ENCODE results near the gene SLC12A8. TPM values are rescaled to one million over a fixed set of nuclear protein-coding genes. Genes with fewer than 3 reads are reported as not detected.

SLC12A8 gene
- total RNA-seq, 1 donor from 2014 or later: 11.8 TPM

DNA sequence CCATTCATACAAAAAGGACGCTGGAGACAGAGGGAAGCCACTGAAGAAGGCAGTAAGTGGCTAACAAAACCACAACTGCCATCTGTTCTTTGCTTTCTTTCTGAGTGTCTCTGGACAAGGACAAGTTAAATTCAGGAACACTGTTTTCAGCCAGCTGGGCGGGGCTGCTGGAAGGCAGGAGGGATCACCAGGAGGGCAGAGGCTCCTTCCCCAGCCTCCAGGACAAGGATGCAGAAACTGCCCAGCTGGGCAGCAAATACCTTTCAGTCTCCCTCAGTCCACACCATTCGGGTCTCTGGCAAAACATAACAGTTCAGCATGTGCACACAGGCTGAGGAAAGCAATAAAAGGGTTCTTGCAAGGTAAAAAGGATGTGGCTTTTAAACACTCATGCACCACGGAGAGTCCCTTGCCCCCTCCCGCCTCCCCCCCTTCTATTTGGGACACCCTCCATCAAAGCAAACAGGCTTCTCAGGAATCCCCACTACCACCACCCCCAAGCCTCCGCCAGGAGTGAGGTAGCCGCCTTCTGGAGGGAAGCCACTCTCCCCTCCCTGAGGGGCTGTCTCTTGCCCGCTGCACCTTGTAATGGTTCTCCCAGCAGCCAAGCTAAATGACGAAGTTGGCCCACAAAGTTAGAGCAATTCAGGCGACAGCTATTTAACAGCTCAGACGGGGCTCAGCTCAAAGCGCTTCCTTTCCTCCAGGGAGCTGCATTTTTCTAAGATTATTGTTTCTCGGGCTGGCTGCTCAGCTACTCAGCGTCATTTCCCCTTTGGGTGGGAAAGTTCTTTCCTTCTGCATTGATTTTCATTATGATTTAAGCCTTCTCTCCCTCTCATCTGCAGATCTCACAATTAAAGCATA, 160.6 kb downstream of the SLC12A8 start:
- H3K4me3 ChIP-seq: peak overlapping the region; percentile 84
- peaks cover 61% of the 10 kb centered on the region for H3K4me1 ChIP-seq
- TF ChIP-seq, protein P1, sequence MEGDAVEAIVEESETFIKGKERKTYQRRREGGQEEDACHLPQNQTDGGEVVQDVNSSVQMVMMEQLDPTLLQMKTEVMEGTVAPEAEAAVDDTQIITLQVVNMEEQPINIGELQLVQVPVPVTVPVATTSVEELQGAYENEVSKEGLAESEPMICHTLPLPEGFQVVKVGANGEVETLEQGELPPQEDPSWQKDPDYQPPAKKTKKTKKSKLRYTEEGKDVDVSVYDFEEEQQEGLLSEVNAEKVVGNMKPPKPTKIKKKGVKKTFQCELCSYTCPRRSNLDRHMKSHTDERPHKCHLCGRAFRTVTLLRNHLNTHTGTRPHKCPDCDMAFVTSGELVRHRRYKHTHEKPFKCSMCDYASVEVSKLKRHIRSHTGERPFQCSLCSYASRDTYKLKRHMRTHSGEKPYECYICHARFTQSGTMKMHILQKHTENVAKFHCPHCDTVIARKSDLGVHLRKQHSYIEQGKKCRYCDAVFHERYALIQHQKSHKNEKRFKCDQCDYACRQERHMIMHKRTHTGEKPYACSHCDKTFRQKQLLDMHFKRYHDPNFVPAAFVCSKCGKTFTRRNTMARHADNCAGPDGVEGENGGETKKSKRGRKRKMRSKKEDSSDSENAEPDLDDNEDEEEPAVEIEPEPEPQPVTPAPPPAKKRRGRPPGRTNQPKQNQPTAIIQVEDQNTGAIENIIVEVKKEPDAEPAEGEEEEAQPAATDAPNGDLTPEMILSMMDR (IDR thresholded peaks at IDR 0.05): no peak
- ATAC-seq: no peak
- peaks cover 13% of the 10 kb centered on the region for H3K36me3 ChIP-seq
- no peaks in the 10 kb centered on the region for H3K27me3 ChIP-seq
- intact Hi-C loops (cut with DNase I): loop anchor here (10.0 kb wide), 1 partner anchor 93 kb away; no protein-coding TSS in a partner anchor
- peak overlapping the region; percentile 89 for H3K27ac ChIP-seq
- no peak for DNase-seq
- H3K9me3 ChIP-seq: no peaks in the 10 kb centered on the region

DNA sequence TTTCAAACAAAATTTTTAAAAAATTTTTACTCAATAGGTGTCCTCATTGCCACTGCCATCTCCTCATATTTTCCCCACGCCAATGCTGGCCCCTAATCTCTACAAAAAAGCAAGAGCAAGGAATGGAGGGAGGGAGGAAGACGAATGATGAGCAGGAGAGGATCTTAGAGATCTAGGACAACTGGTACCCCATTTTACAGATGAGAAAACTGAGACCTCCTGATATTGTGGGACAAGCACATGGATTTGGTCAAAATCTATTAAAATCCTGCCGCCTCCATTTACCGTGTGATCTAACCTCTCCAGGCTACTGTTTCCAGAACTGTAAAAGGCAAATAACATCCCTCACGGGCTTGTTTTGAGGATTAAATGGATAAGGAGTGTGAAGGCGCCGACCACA, 161.3 kb downstream of the SLC12A8 start:
- no peaks in the 10 kb centered on the region for H3K9me3 ChIP-seq
- ATAC-seq (no peak), DNase-seq (no peak)
- peaks cover 13% of the 10 kb centered on the region for H3K36me3 ChIP-seq
- H3K4me3 ChIP-seq: peak overlapping the region; percentile 84
- TF ChIP-seq, protein P1 (IDR thresholded peaks at IDR 0.05): no peak
- no peaks in the 10 kb centered on the region for H3K27me3 ChIP-seq
- peak overlapping the region; percentile 89 for H3K27ac ChIP-seq
- intact Hi-C loops (cut with DNase I): loop anchor here (10.0 kb wide), 1 partner anchor 94 kb away; no protein-coding TSS in a partner anchor
- H3K4me1 ChIP-seq: peaks cover 54% of the 10 kb centered on the region

DNA sequence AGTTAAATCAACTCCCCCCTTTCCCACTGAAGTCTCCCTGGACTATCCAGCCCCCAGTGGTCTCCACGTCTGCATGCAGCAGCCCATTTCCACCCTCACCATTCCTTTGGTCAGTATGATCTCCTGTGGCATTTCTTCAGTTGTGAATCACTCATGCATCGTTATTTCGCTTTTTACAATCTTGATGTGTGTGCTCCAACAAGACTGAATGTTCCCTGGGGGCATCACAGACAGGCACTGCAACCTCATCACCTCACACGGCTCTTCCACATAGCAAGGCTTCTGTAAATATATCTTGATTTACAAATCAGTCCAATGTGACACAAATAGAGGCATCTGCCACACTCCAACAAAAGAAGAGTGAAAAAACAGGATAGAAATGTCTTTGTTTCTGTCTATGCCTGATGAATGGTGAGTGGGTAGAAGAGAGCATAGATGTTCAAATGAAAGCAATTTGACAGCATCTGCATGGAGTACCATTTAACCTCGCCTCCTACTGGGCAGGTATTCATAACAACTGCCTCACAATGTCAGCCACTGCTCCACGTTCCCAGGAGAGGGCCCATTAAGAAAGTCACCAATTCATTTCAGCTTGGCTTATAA, 162.0 kb downstream of the SLC12A8 start:
- TF ChIP-seq, protein P1 (IDR thresholded peaks at IDR 0.05): no peak
- intact Hi-C loops (cut with DNase I): loop anchor here (10.0 kb wide), 1 partner anchor 94 kb away; no protein-coding TSS in a partner anchor
- H3K9me3 ChIP-seq: no peaks in the 10 kb centered on the region
- peaks cover 58% of the 10 kb centered on the region for H3K4me1 ChIP-seq
- H3K27me3 ChIP-seq: no peaks in the 10 kb centered on the region
- DNase-seq (no peak), ATAC-seq (no peak)
- H3K27ac ChIP-seq: peak overlapping the region; percentile 1
- H3K4me3 ChIP-seq: no peak overlapping the region
- H3K36me3 ChIP-seq: peaks cover 13% of the 10 kb centered on the region

DNA sequence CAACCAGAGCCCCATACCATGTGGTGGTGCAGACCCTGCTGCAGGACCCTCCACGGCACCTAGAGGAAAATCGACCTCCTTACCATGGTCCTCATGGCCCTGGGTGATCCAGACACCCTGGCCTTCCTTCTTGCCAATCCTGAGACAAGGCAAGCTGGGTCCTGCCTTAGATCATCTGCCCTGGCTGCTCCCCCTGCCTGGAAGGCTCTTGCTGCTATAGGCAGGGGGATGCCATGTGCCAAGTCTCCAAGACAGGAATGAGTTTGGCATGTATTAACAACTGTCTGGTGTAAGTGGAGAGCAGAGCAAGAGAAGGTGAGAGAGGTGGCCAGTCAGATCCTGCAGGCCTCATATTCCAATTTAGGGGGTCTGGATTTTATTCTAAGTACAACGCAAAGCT, 164.3 kb downstream of the SLC12A8 start:
- H3K27ac ChIP-seq: no peak overlapping the region
- peaks cover 76% of the 10 kb centered on the region for H3K4me1 ChIP-seq
- TF ChIP-seq, protein P1 (IDR thresholded peaks at IDR 0.05): no peak
- no peaks in the 10 kb centered on the region for H3K9me3 ChIP-seq
- intact Hi-C loops (cut with DNase I): no loop called here
- DNase-seq: no peak
- ATAC-seq: no peak
- H3K4me3 ChIP-seq: no peak overlapping the region
- peaks cover 13% of the 10 kb centered on the region for H3K36me3 ChIP-seq
- H3K27me3 ChIP-seq: no peaks in the 10 kb centered on the region

DNA sequence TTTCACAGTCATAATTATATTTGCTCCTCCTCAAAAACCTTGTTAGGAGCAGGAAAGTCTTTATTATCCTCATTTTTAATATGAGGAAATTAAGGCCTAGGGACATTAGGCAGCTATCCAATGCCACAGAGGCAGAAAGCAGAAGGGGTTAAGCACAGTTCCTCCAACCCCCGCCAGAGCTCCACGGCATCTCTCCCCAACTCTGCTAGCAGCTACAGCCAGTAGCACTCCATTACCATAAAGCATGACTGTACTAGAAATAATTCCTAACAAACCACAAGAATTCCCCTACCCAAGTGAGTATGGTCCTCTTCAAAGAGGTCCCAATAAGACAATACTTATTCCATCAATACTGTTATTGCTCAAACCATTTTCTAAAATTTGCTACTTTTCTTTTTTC, 166.6 kb downstream of the SLC12A8 start:
- Histone ChIP-seq H3K27ac (peak overlapping the region; percentile 82), H3K27me3 (no peaks in the 10 kb centered on the region), H3K4me3 (no peak overlapping the region), H3K36me3 (peaks cover 12% of the 10 kb centered on the region), H3K9me3 (no peaks in the 10 kb centered on the region), H3K4me1 (peaks cover 79% of the 10 kb centered on the region)
- no peak for DNase-seq
- intact Hi-C loops (cut with DNase I): no loop called here
- no peak for ATAC-seq
- TF ChIP-seq, protein P1 (IDR thresholded peaks at IDR 0.05): no peak

Measured in upper lobe of right lung (tissue), 1 donor.